Coronary artery (tissue), 2 donors: ENCODE data around the gene SRD5A1.
"Not testable (repeated sequence)": the region's sequence is repeated elsewhere in the genome, so short reads cannot be mapped to it uniquely, and the experiment has no call there.

ENCODE experiments used
- DNase-seq: peaks from one replicate; pipeline ENCODE4 v3.0.0-alpha.2; 2017; ENCODE audit warnings: low spot score
- H3K27ac ChIP-seq, 2 donors: fragments of 200-600 bp; sonication (generic); one replicate each; pipeline ENCODE4 v1.5.1; 2016 to 2019
- H3K4me3 ChIP-seq: fragments of 200-600 bp; sonication (generic); 2 replicates; pipeline ENCODE4 v1.5.1; 2016; ENCODE audit warnings: mild to moderate bottlenecking, moderate library complexity
- CTCF ChIP-seq: fragments of 200-600 bp; sonication (generic); IDR thresholded peaks from one replicate; pipeline ENCODE4 v1.5.1; 2019; ENCODE audit warnings: antibody characterized with exemption

Gene SRD5A1

DNA sequence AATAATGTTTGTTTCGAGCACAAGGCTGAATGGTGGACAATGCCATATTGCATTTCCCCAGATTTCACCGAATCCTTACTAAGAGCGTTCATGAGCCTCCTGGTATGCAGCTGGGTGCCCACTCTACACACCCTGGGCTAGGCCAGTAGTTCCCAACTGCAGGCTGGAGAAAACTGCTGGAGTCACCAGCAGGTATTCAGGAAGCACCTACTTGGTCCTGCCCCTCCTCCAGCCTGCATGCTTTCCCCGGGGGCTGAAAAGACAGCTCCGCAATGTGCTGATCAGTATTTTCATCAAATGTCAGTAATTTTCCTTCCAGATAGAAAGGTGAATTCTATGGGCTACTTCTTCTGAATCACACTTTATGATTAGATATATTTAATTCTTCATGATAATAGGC is 34.4 kb downstream of the SRD5A1 start:
- Histone ChIP-seq H3K27ac (no peak overlapping the region), H3K4me3 (no peak overlapping the region)
- DNase-seq = no peak
- no peak for TF ChIP-seq CTCF

DNA sequence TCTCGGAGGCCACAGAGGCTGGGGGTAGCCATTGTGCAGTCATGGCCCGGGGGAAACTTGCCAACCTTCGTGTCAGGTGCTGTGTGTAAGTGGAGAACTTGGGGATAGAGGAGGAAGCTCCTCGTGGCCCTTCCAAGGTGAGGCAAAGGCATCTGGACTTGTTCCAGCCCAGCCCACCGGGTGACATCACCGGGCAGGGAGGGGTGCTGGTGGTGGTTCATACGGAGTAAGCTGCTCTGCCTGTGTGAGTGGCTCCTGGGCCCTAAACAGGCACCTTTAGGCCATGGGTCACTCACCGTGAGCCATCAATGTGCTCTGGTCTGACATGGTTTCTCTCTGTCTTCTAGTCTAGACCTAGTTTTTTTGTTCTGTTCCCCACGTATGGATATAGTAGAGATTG is 35.5 kb downstream of the SRD5A1 start:
- not testable (repeated sequence) for H3K27ac ChIP-seq, H3K4me3 ChIP-seq, DNase-seq

DNA sequence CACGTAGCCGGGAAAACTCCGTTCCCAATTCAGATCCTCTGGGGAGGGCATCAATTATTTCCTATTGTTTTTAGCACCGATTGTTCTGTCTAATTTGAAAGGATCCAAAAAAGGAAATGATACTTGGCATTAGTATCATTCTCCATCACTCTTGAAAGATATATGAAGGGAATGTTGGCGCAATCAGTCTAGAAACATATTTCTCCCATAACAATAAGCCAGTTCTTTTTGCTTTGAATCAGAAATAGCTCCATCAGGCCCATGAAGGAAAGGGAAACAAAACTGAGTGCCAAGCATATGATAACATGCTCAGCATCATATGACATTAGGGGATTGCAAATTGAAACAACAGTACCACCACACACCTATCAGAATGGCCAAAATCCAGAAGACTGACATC is 39.8 kb downstream of the SRD5A1 start:
- DNase-seq = no peak
- Histone ChIP-seq H3K27ac (no peak overlapping the region), H3K4me3 (no peak overlapping the region)
- TF ChIP-seq CTCF = no peak

- Histone ChIP-seq H3K27ac (no peak overlapping the region), H3K4me3 (no peak overlapping the region)
- no peak for TF ChIP-seq CTCF
- no peak for DNase-seq
Observed at GRCh38 chr5:6673963-6674362, 40.7 kb downstream of the SRD5A1 start.

- no peak overlapping the region for H3K27ac ChIP-seq
- no peak overlapping the region for H3K4me3 ChIP-seq
- TF ChIP-seq CTCF = no peak
- DNase-seq = no peak
Observed at GRCh38 chr5:6674421-6674820, 41.2 kb downstream of the SRD5A1 start.

DNA sequence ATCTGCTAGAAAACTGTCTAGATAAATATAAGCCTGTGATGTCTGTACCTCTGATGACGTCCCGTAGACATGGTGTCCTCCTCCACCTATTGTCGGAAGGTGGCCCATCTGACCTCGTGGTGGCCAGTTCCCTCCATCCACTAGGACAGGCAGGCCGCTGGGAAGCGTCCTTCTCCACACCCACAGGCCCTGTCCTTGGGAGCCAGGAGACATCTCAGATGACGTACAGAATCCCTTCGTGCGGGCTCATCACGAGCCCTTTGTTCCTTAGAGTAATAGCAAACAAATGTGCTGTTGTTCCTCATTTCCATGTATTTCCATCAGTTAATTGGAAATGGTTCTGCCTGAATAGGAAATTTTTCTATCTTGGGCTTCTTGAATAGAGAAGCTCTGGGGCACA is 41.6 kb downstream of the SRD5A1 start:
- no peak for DNase-seq
- no peak overlapping the region for H3K27ac ChIP-seq
- no peak for TF ChIP-seq CTCF

GRCh38 chr5:6675784-6676491 is 42.7 kb downstream of the SRD5A1 start:
- no peak for DNase-seq
- TF ChIP-seq CTCF = no peak
- Histone ChIP-seq H3K27ac (no peak overlapping the region), H3K4me3 (no peak overlapping the region)

More for the DNA sequence above, 41.6 kb downstream of the SRD5A1 start:
- H3K4me3 ChIP-seq = no peak overlapping the region

- no peak for TF ChIP-seq CTCF
- H3K27ac ChIP-seq = no peak overlapping the region
Observed at GRCh38 chr5:6676702-6677101, 43.5 kb downstream of the SRD5A1 start.

More at GRCh38 chr5:6676702-6677101, 43.5 kb downstream of the SRD5A1 start:
- H3K4me3 ChIP-seq = no peak overlapping the region
- DNase-seq = no peak
